ENCODE data around the gene MRPL10.

DNA sequence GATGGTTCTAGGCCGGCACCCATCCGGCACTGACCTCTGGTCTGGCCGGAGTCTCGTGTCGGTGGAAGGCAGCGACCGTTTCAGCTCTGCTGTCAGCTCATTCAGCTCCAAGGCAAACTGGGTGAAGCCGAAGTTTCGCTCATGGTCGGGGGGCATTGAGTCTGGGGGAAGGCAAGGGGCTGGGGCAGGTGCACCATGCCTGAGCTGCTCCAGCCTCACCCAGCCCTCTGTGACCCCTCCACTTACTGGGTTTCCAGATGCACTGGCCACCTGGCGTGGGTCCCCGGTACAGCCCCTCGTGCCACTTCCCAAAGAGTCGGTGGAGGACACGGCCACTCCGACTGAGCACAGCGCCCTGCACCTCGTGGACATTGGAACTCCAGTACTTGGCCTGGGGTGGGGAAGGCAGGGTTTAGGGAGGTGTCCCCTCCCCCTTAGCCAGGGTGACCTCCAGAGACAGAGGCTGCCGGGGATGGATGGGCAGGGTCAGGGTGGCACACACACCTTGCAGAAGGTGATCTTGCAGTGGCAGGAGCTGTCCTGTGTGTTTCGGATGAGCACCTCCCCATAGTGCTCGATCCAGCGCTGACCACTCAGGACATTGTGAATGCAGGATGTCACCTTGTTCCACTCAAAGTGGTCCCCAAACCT, 22.4 kb downstream of the MRPL10 start:
- TF ChIP-seq, protein P1, sequence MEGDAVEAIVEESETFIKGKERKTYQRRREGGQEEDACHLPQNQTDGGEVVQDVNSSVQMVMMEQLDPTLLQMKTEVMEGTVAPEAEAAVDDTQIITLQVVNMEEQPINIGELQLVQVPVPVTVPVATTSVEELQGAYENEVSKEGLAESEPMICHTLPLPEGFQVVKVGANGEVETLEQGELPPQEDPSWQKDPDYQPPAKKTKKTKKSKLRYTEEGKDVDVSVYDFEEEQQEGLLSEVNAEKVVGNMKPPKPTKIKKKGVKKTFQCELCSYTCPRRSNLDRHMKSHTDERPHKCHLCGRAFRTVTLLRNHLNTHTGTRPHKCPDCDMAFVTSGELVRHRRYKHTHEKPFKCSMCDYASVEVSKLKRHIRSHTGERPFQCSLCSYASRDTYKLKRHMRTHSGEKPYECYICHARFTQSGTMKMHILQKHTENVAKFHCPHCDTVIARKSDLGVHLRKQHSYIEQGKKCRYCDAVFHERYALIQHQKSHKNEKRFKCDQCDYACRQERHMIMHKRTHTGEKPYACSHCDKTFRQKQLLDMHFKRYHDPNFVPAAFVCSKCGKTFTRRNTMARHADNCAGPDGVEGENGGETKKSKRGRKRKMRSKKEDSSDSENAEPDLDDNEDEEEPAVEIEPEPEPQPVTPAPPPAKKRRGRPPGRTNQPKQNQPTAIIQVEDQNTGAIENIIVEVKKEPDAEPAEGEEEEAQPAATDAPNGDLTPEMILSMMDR (IDR thresholded peaks at IDR 0.05), result no peak
- TF ChIP-seq POLR2A (IDR thresholded peaks at IDR 0.05), result no peak
